NK-92 treated with Interleukin-12 subunit alpha and Interleukin-12 subunit beta, amount 100 ng/mL, for 24 hours (cell line): ENCODE results near the gene INPP5A.
"Not testable (repeated sequence)": the region's sequence is repeated elsewhere in the genome, so short reads cannot be mapped to it uniquely, and the experiment has no call there.

Source experiments
- DNase-seq: peaks from one replicate; lab custom pipeline; 2025; lab: John Stamatoyannopoulos, UW

The INPP5A gene

GRCh38 chr10:132563485-132564248, 26.1 kb downstream of the INPP5A start:
- DNase-seq, result no peak

GRCh38 chr10:132564249-132564605, 26.6 kb downstream of the INPP5A start:
- DNase-seq, result no peak

- no peak for DNase-seq
Observed at GRCh38 chr10:132564690-132565089, 27.1 kb downstream of the INPP5A start.

GRCh38 chr10:132565516-132566209, 28.1 kb downstream of the INPP5A start:
- no peak for DNase-seq

- DNase-seq, result no peak
Observed at GRCh38 chr10:132566892-132567291, 29.3 kb downstream of the INPP5A start.

- DNase-seq, result no peak
Observed at GRCh38 chr10:132570265-132570664, 32.7 kb downstream of the INPP5A start.

- DNase-seq, result no peak
Observed at GRCh38 chr10:132570771-132571649, 33.4 kb downstream of the INPP5A start.

GRCh38 chr10:132571650-132572544, 34.3 kb downstream of the INPP5A start:
- peak; percentile 97 for DNase-seq

- DNase-seq, result no peak
Observed at GRCh38 chr10:132572545-132572937, 35.0 kb downstream of the INPP5A start.

GRCh38 chr10:132572946-132573345, 35.4 kb downstream of the INPP5A start:
- not testable (repeated sequence) for DNase-seq

- DNase-seq, result no peak
Observed at GRCh38 chr10:132574288-132574687, 36.7 kb downstream of the INPP5A start.

GRCh38 chr10:132574783-132575319, 37.3 kb downstream of the INPP5A start:
- no peak for DNase-seq

- no peak for DNase-seq
Observed at GRCh38 chr10:132575320-132576201, 38.0 kb downstream of the INPP5A start.

GRCh38 chr10:132576671-132577349, 39.2 kb downstream of the INPP5A start:
- DNase-seq, result no peak

- DNase-seq, result no peak
Observed at GRCh38 chr10:132577350-132578003, 39.9 kb downstream of the INPP5A start.

GRCh38 chr10:132578287-132578951, 40.8 kb downstream of the INPP5A start:
- DNase-seq, result no peak

- DNase-seq, result no peak
Observed at GRCh38 chr10:132579027-132579859, 41.7 kb downstream of the INPP5A start.

- DNase-seq, result no peak
Observed at GRCh38 chr10:132580143-132580542, 42.6 kb downstream of the INPP5A start.
